A549 (cell line): ENCODE data around the gene VPS41. TPM values are rescaled to one million over a fixed set of nuclear protein-coding genes. Genes with fewer than 3 reads are reported as not detected.
A peak's percentile ranks its signal among the peaks of the same experiment; 100 is the strongest.

Experiments used
- ATAC-seq, 2 experiments: fragments of 200-7000 bp in 1 of 2; fragments of >200 bp in 1 of 2; cut with Nextera tagmentation in 1 of 2; cut with Tn5 transposase in 1 of 2; 3 replicates each; pipeline versions ENCODE4 v1.8.0 to v1.9.1; 2018 to 2020; ENCODE audit warnings: mild to moderate bottlenecking in 1 of 2, moderate library complexity in 1 of 2
- CTCF ChIA-PET: fragments of 300-600 bp; sonication (Branson Sonifier 250); formaldehyde crosslinking; extraction: SDS; loops from one replicate; lab custom pipeline; 2021; ENCODE audit warnings: antibody characterized with exemption, inconsistent platforms; lab: Yijun Ruan, JAX
- POLR2A ChIA-PET: fragments of 350-600 bp; formaldehyde crosslinking; extraction: SDS; loops from one replicate; lab custom pipeline; 2021; ENCODE audit warnings: antibody characterized with exemption, inconsistent platforms; lab: Yijun Ruan, JAX
- DNase-seq, 2 experiments: peaks; one replicate each; pipeline versions ENCODE4 v3.0.0 to v3.0.0-alpha.2; 2011 to 2016; ENCODE audit warnings: low read depth in 1 of 2, low spot score in 1 of 2
- FAIRE-seq: peaks from 2 replicates; lab custom pipeline; 2011; peaks lifted over from hg19 to GRCh38; lab: Jason Lieb, UNC
- H3K27ac ChIP-seq, 2 experiments: fragments of >200 bp; sonication (Bioruptor Twin); formaldehyde crosslinking; 3 replicates each; pipeline ENCODE4 v1.5.1; 2016 to 2017
- H3K4me1 ChIP-seq: fragments of >200 bp; sonication (Bioruptor Twin); formaldehyde crosslinking; 3 replicates; pipeline ENCODE4 v1.6.1; 2016
- H3K4me2 ChIP-seq: fragments of >200 bp; sonication (Bioruptor Twin); formaldehyde crosslinking; 3 replicates; pipeline ENCODE4 v1.6.1; 2016
- H3K4me3 ChIP-seq: fragments of >200 bp; sonication (Bioruptor Twin); formaldehyde crosslinking; 3 replicates; pipeline ENCODE4 v1.5.1; 2016
- H3K9me3 ChIP-seq: fragments of >200 bp; sonication (Bioruptor Twin); formaldehyde crosslinking; 3 replicates; pipeline ENCODE4 v1.6.1; 2016
- BHLHE40 ChIP-seq: IDR thresholded peaks from 2 replicates; pipeline ENCODE4 v1.6.1; 2012; ENCODE audit warnings: low read depth, low read length, inconsistent platforms
- CHD4 ChIP-seq: fragments of 200-600 bp; sonication (generic); IDR thresholded peaks from 2 replicates; pipeline ENCODE4 v1.6.1; 2016; ENCODE audit warnings: antibody characterized with exemption, mild to moderate bottlenecking, borderline replicate concordance
- GATA3 ChIP-seq: IDR thresholded peaks from 2 replicates; pipeline ENCODE4 v1.6.1; 2012; ENCODE audit warnings: borderline replicate concordance
- HDAC2 ChIP-seq: fragments of 200-600 bp; sonication (generic); IDR thresholded peaks from 2 replicates; pipeline ENCODE4 v1.6.1; 2016
- KDM1A ChIP-seq: fragments of 200-600 bp; sonication (generic); IDR thresholded peaks from 2 replicates; pipeline ENCODE4 v1.6.1; 2016; ENCODE audit warnings: low read depth, mild to moderate bottlenecking
- NFE2L2 ChIP-seq: fragments of 150-350 bp; conservative IDR thresholded peaks from 2 replicates; pipeline ENCODE4 v1.6.1; 2014; ENCODE audit warnings: low read length
- NR3C1 ChIP-seq: fragments of >200 bp; sonication (Bioruptor Twin); formaldehyde crosslinking; IDR thresholded peaks from 3 replicates; pipeline ENCODE4 v1.6.1; 2017
- RAD21 ChIP-seq, 2 experiments: fragments of >200 bp in 1 of 2; sonication (Bioruptor Twin) in 1 of 2; formaldehyde crosslinking in 1 of 2; IDR thresholded peaks in 1 of 2; conservative IDR thresholded peaks in 1 of 2; 2 replicates in 1 of 2; 3 replicates in 1 of 2; pipeline ENCODE4 v1.6.1; 2012 to 2018; ENCODE audit warnings: inconsistent platforms in 1 of 2
- RFX5 ChIP-seq: fragments of 450-650 bp; IDR thresholded peaks from 2 replicates; pipeline ENCODE4 v1.7.1; 2014; ENCODE audit warnings: antibody characterized with exemption, mild to moderate bottlenecking, moderate library complexity
- SMC3 ChIP-seq: fragments of >200 bp; sonication (Bioruptor Twin); formaldehyde crosslinking; IDR thresholded peaks from 3 replicates; pipeline ENCODE4 v1.6.1; 2018; ENCODE audit warnings: inconsistent platforms
- ZC3H11A ChIP-seq: fragments of 450-650 bp; IDR thresholded peaks from 2 replicates; pipeline ENCODE4 v1.6.1; 2014; ENCODE audit warnings: antibody characterized with exemption, mild to moderate bottlenecking
- ZSCAN20 ChIP-seq: fragments of 250-450 bp; sonication (Bioruptor Pico); IDR thresholded peaks from 2 replicates; pipeline ENCODE4 v1.8.0; 2022; ENCODE audit warnings: mild to moderate bottlenecking, moderate library complexity
- WGBS: methylation state at CpG from one replicate; pipeline ENCODE4 v1.1.6; 2017; ENCODE audit errors: missing lambda C conversion rate; 5-methylcytosine and 5-hydroxymethylcytosine counted together
- polyA plus RNA-seq, 4 experiments: library from polyadenylated mRNA; depleted of rRNA in 3 of 4; stranded (reverse); fragments of >200 nt; fragmentation: RNase III in 1 of 4; extraction: RNeasy Plus Mini Kit Qiagen cat#74134 plus additional on column Dnase treatment in 1 of 4; gene quantifications; 2 replicates in 3 of 4; 3 replicates in 1 of 4; pipeline ENCODE4 v1.2.3, GENCODE V29; 2011 to 2017
- TF ChIP-seq, protein P1 (sequence below): IDR thresholded peaks from 2 replicates; pipeline ENCODE4 v1.6.1; 2012
- TF ChIP-seq, protein P2 (sequence below): fragments of >200 bp; sonication (Bioruptor Twin); formaldehyde crosslinking; IDR thresholded peaks from 3 replicates; pipeline ENCODE4 v1.6.1; 2016
- TF ChIP-seq, protein P3 (sequence below): fragments of 450-650 bp; IDR thresholded peaks from 2 replicates; pipeline ENCODE4 v1.6.1; 2014; ENCODE audit warnings: antibody characterized with exemption
- TF ChIP-seq, protein P4 (sequence below): IDR thresholded peaks from 2 replicates; pipeline ENCODE4 v1.6.1; 2012
- TF ChIP-seq, protein P5 (sequence below): IDR thresholded peaks from 2 replicates; pipeline ENCODE4 v1.6.1; 2012; ENCODE audit warnings: low read depth, borderline replicate concordance
- TF ChIP-seq, protein P6 (sequence below): fragments of >200 bp; sonication (Bioruptor Twin); formaldehyde crosslinking; IDR thresholded peaks from 3 replicates; pipeline ENCODE4 v1.5.1; 2016

VPS41 gene
- polyA plus RNA-seq, 2 of the 4 experiments (the other 2 are of a cell fraction), result 24.6 to 59.9 TPM

DNA sequence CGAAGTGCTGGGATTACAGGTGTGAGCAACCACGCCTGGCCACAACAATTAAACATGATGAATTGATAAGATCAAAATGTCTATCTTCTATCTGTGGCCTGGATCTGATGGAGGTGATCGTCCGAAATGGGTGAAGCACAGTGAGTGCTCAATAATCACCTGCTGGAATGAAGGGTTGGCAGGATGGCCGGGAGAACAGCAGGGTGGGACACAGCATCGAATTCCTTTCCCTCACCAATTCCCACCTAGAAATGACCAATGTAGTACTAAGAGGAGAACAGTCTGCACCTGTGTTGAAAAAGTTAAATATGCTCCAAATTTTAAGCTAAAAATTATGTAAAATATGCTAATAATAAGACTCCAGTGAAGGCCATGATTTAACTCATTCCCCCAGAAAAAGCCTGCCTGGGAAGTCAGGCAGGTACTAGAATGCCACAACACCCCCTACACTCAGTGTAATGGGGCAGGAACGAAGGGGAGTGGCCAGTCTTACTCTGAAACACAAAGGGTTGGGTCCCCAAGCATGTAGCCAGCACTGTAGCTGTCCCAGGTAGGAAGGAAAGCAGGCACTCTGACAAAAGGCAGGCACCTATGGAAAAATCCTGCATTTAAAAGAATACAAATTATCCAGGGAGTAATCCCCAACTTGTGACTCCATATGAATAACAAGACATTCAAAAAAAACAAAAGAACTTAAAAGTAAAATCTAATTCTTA is 110.3 kb downstream of the VPS41 start:
- ATAC-seq (no peak), DNase-seq (no peak), FAIRE-seq (no peak)
- H3K9me3 ChIP-seq, result no peaks in the 10 kb centered on the region
- H3K4me3 ChIP-seq, result no peak overlapping the region
- no peak overlapping the region for H3K4me2 ChIP-seq
- CTCF ChIA-PET, result interaction anchor here (2.0 to 2.2 kb wide), 2 partner anchors 665 to 667 kb away, joined by 6 read pairs; no protein-coding TSS in a partner anchor
- TF ChIP-seq GATA3 (no peak), CHD4 (no peak), RAD21 (conservative IDR thresholded peaks at IDR 0.05 in 1 of 2, IDR thresholded peaks at IDR 0.05 in 1 of 2) (no peak), NFE2L2 (no peak), BHLHE40 (no peak), RFX5 (no peak), KDM1A (no peak), ZC3H11A (no peak)
- TF ChIP-seq, protein P1, sequence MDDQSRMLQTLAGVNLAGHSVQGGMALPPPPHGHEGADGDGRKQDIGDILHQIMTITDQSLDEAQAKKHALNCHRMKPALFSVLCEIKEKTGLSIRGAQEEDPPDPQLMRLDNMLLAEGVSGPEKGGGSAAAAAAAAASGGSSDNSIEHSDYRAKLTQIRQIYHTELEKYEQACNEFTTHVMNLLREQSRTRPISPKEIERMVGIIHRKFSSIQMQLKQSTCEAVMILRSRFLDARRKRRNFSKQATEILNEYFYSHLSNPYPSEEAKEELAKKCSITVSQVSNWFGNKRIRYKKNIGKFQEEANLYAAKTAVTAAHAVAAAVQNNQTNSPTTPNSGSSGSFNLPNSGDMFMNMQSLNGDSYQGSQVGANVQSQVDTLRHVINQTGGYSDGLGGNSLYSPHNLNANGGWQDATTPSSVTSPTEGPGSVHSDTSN, result no peak
- TF ChIP-seq, protein P2, sequence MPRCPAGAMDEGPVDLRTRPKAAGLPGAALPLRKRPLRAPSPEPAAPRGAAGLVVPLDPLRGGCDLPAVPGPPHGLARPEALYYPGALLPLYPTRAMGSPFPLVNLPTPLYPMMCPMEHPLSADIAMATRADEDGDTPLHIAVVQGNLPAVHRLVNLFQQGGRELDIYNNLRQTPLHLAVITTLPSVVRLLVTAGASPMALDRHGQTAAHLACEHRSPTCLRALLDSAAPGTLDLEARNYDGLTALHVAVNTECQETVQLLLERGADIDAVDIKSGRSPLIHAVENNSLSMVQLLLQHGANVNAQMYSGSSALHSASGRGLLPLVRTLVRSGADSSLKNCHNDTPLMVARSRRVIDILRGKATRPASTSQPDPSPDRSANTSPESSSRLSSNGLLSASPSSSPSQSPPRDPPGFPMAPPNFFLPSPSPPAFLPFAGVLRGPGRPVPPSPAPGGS, result no peak
- TF ChIP-seq, protein P3, sequence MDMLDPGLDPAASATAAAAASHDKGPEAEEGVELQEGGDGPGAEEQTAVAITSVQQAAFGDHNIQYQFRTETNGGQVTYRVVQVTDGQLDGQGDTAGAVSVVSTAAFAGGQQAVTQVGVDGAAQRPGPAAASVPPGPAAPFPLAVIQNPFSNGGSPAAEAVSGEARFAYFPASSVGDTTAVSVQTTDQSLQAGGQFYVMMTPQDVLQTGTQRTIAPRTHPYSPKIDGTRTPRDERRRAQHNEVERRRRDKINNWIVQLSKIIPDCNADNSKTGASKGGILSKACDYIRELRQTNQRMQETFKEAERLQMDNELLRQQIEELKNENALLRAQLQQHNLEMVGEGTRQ, result no peak
- TF ChIP-seq, protein P4, sequence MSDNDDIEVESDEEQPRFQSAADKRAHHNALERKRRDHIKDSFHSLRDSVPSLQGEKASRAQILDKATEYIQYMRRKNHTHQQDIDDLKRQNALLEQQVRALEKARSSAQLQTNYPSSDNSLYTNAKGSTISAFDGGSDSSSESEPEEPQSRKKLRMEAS, result no peak
- TF ChIP-seq, protein P5, sequence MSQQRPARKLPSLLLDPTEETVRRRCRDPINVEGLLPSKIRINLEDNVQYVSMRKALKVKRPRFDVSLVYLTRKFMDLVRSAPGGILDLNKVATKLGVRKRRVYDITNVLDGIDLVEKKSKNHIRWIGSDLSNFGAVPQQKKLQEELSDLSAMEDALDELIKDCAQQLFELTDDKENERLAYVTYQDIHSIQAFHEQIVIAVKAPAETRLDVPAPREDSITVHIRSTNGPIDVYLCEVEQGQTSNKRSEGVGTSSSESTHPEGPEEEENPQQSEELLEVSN, result no peak
- POLR2A ChIA-PET, result no interaction called here
- 85% methylated on average over 7 of the region's 7 CpGs for WGBS
- no peak overlapping the region for H3K27ac ChIP-seq
- no peaks in the 10 kb centered on the region for H3K4me1 ChIP-seq

DNA sequence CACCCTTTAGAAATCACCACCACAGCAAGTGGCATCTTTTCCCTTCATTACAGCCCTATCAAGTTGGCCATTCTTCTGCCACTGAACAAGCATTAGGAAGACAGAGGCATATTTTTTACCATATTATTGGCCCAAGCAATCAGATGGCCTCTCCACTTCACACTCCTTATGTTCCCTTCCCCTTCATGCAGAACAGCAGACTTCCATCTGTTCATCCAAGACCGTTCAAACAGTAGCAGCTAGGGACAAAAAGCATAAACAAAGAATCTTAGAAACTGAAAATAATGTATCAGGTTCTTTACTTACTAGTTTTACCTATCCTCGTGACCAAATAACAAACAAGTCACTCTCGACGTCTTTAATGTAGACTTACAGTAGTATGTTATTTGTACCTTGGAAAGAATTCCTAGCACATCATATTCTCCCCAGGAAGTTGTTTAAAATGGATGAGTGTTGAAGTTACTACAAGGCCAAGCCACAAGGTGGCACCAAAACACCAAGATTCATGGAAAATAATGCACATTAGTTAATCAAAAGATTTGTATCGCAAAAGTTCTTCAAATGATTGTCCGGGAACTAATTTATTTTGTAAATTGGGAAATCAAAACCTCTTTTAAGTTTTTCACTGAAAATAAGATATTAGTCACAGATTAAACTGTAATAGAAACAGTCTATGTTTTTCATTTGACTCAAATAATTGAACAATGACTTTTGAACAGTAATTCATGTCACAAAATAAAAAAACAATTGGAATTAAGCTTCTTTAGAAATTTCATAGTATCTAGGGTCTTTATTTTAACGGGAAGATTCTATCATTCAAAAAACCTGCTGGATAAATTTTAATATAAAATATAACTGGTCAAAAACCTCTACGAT is 112.1 kb downstream of the VPS41 start:
- no peak overlapping the region for H3K4me3 ChIP-seq
- ATAC-seq, result peak; percentile 59 to 66; a peak in 3 of 6 replicates
- POLR2A ChIA-PET, result no interaction called here

More for the DNA sequence above, 112.1 kb downstream of the VPS41 start:
- Histone ChIP-seq H3K27ac (no peak overlapping the region), H3K9me3 (no peaks in the 10 kb centered on the region), H3K4me2 (no peak overlapping the region), H3K4me1 (no peaks in the 10 kb centered on the region)
- 22% methylated on average over 8 of the region's 8 CpGs for WGBS
- CTCF ChIA-PET, result interaction anchor here (0.5 to 2.2 kb wide), 17 partner anchors 9 to 882 kb away, joined by 3 to 9 read pairs (median 3); no protein-coding TSS in a partner anchor
- TF ChIP-seq HDAC2, result no peak
- no peak for TF ChIP-seq NR3C1
- TF ChIP-seq GATA3, result no peak
- TF ChIP-seq SMC3, result peak; percentile 78
- TF ChIP-seq, protein P1, result no peak
- no peak for TF ChIP-seq ZSCAN20 (CRISPR knock-in tag)
- peak; percentile 88 to 90 for TF ChIP-seq RAD21 (conservative IDR thresholded peaks at IDR 0.05 in 1 of 2, IDR thresholded peaks at IDR 0.05 in 1 of 2)
- TF ChIP-seq, protein P6, sequence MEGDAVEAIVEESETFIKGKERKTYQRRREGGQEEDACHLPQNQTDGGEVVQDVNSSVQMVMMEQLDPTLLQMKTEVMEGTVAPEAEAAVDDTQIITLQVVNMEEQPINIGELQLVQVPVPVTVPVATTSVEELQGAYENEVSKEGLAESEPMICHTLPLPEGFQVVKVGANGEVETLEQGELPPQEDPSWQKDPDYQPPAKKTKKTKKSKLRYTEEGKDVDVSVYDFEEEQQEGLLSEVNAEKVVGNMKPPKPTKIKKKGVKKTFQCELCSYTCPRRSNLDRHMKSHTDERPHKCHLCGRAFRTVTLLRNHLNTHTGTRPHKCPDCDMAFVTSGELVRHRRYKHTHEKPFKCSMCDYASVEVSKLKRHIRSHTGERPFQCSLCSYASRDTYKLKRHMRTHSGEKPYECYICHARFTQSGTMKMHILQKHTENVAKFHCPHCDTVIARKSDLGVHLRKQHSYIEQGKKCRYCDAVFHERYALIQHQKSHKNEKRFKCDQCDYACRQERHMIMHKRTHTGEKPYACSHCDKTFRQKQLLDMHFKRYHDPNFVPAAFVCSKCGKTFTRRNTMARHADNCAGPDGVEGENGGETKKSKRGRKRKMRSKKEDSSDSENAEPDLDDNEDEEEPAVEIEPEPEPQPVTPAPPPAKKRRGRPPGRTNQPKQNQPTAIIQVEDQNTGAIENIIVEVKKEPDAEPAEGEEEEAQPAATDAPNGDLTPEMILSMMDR, result peak; percentile 87
- FAIRE-seq (peak; percentile 97), DNase-seq (peak; percentile 15 to 58)
